GM12875 (cell line): ENCODE results near the gene TBRG1.

ENCODE experiments used
- H3K4me3 ChIP-seq: one replicate; pipeline ENCODE4 v1.5.1; 2011; ENCODE audit warnings: low read depth, low read length, control low read depth
- TF ChIP-seq, protein P1 (sequence below): IDR thresholded peaks from 2 replicates; pipeline ENCODE4 v1.5.1; 2011; ENCODE audit warnings: low read depth, mild to moderate bottlenecking, control low read depth, inconsistent platforms, low read length, moderate library complexity, borderline replicate concordance; ENCODE audit not compliant: insufficient read depth

The TBRG1 gene

DNA sequence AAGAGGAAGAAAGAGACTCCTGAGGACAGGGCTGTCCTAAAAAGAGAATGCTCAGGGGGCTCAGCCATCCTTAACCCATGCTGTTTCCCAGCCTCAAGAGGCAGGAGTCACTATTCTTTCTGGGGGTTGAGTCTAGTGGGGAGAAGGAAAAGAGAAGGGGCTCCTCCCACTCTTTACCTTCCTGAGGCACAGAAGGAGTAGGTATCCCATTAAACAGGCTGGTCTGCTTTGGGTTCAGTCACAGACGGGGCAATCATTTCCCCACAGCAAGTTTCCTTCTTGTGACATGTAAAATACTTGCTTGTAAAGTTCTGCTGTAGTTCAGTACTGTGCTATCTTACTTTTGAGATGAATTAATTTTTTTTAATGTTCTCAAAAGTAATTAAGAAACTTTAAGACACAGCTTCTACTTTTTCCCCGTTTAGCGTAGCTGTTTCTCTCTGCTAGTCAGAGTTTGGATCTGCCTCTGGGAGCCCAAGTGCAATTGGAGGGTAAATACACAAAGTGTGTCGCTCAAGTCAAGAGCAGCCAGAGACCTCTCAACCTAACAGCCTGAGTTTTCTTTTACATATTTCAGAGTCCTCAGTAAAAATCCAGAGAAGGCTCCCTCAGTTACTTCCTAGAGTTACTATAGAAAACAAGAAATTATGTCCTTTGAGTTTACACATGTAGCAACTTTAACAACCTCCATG, 37.8 kb upstream of the TBRG1 start:
- TF ChIP-seq, protein P1, sequence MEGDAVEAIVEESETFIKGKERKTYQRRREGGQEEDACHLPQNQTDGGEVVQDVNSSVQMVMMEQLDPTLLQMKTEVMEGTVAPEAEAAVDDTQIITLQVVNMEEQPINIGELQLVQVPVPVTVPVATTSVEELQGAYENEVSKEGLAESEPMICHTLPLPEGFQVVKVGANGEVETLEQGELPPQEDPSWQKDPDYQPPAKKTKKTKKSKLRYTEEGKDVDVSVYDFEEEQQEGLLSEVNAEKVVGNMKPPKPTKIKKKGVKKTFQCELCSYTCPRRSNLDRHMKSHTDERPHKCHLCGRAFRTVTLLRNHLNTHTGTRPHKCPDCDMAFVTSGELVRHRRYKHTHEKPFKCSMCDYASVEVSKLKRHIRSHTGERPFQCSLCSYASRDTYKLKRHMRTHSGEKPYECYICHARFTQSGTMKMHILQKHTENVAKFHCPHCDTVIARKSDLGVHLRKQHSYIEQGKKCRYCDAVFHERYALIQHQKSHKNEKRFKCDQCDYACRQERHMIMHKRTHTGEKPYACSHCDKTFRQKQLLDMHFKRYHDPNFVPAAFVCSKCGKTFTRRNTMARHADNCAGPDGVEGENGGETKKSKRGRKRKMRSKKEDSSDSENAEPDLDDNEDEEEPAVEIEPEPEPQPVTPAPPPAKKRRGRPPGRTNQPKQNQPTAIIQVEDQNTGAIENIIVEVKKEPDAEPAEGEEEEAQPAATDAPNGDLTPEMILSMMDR: no peak
- no peak overlapping the region for H3K4me3 ChIP-seq

DNA sequence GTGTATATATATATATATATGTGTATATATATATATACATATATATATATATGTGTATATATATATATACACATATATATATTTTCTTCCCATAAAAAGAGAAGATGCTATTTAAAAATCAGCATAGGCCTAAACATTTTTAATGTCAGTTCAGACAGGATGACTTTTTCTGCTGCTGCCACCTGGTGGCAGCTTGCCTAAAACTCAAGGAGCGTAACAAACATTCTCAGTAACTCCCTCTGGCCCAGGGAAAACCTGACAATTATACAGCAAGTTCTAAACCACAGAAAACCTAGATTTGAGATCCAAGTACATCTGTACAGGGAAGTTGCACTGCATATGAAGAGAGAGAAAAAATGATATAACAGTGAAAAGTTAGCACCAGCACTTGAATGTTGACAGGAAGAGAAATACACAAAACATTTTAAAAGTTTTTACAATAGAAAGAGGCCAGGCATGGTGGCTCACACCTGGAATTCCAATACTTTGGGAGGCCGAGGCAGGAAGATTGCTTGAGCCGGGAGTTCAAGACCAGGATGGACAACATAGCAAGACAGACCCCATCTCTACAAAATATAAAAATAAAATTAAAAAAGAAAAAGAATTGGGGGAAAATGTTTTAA, 36.3 kb upstream of the TBRG1 start:
- TF ChIP-seq, protein P1: peak; percentile 65

DNA sequence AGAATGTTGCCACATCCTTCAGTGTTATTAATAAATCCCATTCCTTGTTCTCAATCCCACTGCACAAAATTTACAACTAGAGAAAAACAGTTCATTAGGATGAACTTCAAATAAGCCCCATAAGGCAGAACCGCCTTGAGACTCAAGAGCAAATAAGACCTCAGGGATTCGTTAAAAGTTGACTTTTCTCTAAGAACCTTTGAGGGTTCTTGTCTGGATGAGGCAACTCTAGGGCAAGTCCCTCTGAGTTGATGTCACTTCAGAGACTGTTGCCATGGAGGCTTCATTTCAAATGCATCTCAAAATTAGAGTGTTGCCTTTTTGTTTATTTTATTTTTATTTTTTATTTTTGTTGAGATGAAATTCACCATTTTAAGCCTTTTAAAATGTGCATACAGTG, 31.2 kb upstream of the TBRG1 start:
- H3K4me3 ChIP-seq: no peak overlapping the region
- TF ChIP-seq, protein P1: no peak

More for the DNA sequence above, 36.3 kb upstream of the TBRG1 start:
- H3K4me3 ChIP-seq: no peak overlapping the region

DNA sequence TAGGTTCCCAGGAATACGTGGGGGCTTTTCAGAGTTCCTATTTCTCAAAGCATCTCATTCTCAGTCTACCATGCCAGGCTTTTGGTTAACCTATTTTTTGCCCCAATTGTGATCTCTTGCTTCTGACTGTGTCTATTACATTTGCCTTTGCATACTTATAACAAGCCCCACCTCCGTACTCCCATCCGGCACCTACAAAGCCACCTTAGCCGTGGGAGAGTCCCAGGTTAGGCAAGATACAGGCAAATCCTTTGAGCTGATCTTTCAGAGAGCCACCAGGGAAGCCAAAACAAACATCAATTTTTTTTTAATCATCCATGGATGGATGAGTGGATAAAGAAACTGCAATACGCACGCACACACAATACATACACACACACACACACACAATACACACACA, 30.0 kb upstream of the TBRG1 start:
- TF ChIP-seq, protein P1: no peak

DNA sequence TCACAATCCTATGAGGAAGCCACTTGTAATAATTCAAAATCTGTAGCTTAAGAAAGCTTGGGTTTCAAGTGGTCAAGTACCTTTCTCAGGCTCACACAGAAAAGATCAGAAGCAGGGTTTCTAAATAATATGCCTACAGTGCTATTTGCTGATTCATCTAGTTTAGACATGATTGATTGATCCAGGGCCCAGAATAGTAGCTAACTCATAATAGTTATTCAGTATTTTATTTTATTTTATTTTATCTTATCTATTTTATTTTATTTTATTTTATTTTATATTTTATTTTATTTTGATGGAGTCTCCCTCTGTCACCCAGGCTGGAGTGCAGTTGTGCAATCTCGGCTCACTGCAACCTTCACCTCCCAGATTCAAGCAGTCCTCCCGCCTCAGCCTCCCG, 27.4 kb upstream of the TBRG1 start:
- TF ChIP-seq, protein P1: no peak
- no peak overlapping the region for H3K4me3 ChIP-seq

More for the DNA sequence above, 30.0 kb upstream of the TBRG1 start:
- no peak overlapping the region for H3K4me3 ChIP-seq

DNA sequence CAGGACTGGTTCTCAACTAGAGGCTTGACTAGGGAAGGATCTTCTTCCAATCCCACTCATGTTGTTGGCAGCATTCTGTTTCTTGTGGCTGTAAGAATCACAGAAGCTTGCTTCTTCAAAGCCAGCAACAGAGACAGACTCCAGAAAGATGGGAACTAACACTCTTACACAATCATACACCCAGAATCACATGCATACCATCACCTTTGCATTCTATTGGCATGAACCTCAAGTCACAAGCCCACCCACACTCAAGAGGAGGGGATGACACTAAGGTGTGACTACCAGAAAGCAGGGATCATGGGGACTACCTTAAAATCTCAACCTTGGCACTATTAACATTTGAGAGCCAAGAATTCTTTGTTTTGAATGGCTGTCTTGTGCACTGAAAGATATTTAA, 25.0 kb upstream of the TBRG1 start:
- H3K4me3 ChIP-seq: no peak overlapping the region
- TF ChIP-seq, protein P1: no peak
